Right kidney (tissue), 1 donor: ENCODE data around the gene STAT4.

Experiments
- DNase-seq: peaks from one replicate; pipeline ENCODE4 v3.0.0-alpha.2; 2016

Gene STAT4

DNA sequence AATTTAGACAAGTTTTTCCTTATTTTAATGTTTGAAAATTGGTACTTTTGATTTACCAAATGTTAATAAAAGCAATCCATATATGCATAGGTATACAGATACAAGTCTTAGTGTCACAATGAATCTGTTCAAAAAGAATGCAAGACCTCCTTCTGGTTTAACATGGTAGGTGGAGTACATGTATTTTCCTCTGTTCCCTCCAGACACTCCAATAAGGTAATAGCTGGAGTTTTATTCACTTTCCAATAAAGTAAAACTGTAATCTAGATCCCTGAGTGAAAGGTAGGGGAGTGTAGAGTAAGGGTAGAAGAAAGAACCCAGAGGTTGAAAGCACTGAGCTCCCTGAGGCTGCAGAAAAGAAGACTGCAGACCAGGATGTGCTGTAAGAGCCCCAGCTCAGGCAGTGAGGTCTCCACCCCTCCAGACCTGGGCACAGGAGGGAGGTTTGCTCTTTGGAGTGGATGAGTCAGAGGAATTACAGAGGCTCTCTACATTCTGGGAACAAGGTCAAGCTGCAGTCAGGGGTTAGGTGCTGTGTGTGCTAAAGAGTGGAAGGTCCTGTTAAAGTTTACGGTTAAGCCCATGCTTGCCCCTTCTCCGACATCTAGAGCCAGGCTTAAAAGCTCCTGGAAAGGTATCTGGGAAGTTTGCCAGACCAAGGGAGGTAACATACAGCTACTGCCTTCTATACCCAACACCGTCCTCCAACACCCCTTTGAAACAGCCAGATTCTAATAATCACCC is 109.2 kb downstream of the STAT4 start:
- no peak for DNase-seq

- no peak for DNase-seq
Observed at GRCh38 chr2:191039616-191040015, 111.2 kb downstream of the STAT4 start.

DNA sequence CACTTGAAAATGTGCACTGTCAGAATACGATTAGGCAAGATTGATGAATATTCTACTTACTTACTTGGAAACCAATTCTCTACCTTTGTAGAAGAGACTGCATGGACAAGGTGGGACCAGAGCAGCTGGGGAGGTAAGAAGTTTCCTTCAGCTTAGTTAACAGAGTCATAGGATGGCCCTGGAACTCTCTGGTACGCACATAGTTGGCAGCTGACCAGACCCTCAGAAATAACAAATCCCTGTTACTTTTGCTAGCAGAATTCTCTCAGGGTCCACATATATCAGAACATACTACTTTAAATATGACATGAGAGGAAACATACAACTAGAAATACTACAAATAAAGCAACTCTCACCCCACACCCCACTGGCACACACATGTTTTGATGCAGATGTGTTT is 112.1 kb downstream of the STAT4 start:
- DNase-seq, result no peak

GRCh38 chr2:191038241-191038725 is 112.5 kb downstream of the STAT4 start:
- DNase-seq, result no peak

DNA sequence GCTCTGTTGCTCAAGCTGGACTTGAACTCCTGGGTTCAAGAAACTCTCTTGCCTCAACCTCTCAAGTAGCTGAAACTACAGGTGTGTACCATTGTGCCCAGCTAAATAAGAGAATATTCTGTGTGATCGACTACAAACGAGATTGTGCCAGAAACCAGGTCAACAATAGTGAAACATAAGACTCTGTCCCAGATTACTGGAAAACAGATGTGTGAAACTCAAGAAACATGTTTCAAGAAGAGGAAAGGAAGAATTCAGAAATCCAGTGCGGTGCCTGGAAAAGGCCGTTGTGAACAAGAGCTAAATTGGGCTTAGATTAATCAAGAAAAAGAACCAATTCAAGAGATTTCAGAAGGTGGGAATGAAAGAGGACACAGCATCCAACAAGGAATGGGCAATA is 113.4 kb downstream of the STAT4 start:
- no peak for DNase-seq

GRCh38 chr2:191036363-191036762 is 114.4 kb downstream of the STAT4 start:
- no peak for DNase-seq

DNA sequence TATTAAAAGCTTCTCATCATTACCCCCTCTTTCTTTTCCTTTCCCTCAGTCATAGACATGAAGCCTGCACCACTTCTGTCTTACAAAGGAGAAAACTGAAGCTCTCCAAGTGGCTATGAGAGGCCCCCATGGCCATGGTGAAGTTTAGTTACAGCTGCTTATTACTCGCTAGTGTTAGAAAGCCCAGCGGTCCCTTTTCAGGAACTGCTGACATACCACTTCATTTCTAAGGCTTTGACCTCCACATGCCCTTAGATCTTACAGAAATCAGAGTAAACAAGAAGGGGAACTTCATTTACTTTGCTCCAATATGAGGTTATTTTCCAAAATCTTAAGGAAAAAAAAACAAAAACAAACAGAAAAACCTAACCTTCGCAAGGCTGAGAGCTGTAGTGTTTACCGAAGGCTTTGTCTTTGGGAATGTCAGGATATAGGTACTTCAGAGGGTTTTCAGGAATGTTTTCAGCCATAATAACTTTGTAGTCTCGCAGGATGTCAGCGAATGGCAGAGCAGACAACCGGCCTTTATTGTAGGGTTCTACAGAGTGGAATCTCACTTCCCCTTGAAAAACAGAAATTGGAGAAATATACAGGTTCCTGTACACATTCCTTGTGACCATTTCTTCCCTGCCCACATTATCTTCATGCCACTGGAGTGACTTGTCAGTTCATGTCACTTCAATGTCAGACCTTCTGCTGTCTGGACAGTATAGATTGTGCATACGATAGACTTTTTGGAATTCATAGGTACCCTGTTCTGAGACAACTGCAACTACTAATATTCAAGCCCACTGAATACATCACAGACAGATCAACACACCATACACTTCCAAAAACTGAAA is 118.0 kb downstream of the STAT4 start:
- DNase-seq, result no peak

DNA sequence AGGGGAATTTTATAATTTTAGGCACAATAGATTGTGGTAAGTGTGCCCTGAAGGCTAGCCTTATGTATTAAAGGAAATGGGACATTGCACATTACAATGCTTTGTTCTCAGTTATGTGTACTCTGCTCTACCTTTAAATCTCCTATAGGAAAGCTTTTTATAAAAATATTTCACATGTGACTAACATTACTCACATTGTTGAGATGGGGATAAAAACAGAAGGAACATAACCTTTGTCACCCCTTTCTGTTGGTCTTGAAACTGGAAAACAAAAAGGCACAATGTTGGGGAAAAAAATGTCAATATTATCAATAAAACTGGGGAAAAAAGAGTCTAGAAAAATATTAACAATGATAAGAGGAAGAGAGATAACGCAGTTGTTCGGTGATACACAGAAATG is 119.5 kb downstream of the STAT4 start:
- DNase-seq, result no peak

- no peak for DNase-seq
Observed at GRCh38 chr2:191030521-191031154, 120.2 kb downstream of the STAT4 start.

DNA sequence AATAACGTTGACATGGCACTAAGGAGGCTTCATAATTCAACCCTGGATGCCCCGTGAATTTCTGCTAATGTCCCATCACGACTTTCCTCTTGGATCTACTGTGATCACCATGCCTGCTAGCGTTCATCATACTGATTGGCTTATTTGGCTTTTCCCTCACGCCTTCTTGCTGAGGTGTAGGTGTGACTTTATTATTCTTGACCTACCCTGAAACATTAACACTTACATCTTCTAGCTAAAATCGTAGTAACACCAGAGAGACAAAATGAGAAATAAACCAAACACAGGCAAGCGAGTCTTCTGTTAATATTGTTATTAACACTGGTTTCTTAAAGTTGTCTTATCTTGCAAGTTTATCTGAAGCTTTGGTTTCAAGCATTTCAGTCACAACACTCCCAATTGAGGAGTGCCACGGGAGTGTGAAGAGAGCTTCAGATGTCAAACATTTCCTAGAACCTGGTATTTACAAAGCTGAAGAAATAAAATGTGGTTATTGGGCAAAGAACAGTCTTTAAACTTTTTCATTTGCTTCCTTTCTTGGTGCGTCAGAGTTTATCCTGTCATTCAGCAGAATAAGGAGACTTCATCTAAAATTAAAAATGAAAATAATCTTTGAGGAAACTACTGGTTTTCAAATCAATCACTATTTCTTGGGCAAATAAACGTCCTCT is 121.4 kb downstream of the STAT4 start:
- no peak for DNase-seq

DNA sequence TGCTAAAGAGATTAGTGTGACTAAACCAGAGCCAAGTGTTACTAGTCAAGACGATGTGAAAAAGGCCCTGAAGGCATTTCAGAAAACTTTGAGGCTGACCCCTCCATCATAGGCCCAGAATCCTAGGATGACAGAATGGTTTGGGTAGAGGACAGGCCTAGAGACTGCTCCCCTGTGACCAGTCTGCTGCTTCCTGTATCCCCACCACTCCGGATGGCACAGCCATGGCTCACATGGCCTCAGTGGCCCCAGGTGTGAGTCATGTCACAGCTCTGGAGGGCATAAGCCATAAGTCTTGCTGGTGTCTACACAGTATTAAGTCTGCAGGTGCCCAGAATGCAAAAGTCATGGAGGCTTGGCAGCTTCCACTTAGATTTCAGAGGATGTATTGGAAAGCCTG is 124.4 kb downstream of the STAT4 start:
- DNase-seq, result no peak

DNA sequence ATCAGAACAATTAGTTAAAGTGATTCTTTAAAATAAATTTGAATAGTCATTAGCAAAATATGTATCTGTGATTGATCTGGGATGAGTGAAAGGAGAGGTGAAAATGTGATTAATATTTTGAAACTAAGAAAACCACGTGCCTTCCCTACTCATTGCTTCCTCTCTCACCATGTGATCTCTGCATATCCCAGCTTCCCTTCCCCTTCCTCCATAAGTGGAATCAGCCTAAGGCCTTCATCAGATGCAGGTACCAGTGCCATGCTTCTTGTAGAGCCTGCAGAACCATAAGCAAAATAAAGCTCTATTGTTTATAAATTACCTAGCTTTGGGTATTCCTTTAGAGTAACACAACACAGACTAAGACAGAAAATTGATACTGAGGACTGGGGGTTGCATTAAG is 125.7 kb downstream of the STAT4 start:
- DNase-seq, result no peak

- no peak for DNase-seq
Observed at GRCh38 chr2:191023235-191023679, 127.5 kb downstream of the STAT4 start.

DNA sequence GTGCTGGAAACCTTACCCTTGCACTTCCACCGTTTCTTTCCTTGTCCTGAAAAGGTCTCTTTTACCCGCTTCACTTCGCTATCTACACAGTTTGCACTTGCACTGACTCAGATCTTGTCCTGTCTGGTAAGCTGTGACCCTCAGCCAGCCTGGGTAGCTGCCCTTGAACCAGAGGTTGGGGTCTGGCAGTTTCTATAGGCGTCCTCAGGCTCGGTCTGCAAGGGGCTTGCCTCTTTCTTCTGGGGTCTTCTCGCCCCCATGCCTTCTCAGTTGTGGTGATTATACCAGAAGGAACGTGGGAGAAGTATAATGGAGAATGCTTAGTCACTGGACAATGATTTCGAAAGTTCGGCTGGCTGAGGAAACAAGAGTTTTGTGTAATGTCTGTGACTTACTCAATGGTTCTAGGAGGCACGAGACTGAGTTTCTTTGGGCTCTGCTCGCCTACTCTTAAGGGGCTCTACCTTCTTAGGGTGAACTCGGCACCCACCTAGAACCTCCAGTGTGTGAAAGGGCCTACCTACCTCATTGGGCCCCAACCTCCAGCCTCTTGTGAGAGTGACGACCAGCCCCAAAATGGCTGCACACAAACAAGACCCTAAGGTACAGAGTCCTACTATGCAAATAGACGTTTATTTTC is 129.9 kb downstream of the STAT4 start:
- DNase-seq, result no peak

DNA sequence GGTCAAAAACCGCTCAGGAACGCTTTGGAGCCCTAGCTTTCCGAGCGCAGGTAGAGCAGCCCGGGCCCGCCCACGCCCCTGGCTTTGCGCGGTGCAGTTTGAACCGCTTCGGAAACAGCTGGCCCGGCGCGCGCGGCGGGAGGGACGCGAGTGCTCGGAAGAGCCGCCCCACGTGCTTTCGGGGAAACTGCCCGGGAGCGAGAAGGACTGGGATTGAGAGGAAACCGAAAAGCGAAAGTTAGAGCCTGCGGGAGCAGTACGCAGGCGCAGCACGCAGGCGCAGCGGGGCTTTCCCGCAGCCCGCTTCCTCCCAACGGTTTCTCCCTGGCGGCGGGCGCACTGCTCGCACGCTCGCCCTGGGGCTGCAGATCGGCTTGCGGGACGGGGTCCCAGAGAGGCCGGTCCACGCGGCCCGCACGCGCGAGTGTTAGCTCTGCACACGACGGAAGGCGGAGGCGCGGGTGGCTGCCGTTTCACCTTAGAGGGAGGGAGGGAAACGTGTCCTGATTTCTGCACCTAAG is 130.5 kb downstream of the STAT4 start:
- peak; percentile 94 for DNase-seq

- DNase-seq, result no peak
Observed at GRCh38 chr2:191019376-191019775, 131.4 kb downstream of the STAT4 start.

DNA sequence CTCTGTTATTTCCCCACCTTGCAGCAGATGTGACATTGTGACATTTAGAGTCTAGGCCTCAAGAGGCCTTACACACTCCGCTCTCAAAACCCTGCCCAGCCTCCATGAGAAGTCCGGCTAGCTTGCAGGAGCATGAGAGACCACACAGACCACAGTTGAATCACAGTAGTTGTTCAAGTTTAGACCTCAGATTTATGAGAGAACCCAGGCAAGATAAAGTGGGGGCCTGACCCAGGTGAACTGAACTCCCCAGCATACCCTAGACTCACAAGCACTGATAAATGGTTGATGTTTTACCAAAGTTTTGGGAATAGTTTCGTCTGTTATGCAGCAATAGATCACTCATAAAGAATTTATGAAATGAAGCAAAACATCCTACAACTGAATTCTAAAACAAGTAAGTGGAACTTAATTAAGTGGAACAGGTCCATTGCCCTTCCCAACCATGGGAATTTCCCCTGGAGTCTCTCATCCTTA is 132.1 kb downstream of the STAT4 start:
- no peak for DNase-seq

DNA sequence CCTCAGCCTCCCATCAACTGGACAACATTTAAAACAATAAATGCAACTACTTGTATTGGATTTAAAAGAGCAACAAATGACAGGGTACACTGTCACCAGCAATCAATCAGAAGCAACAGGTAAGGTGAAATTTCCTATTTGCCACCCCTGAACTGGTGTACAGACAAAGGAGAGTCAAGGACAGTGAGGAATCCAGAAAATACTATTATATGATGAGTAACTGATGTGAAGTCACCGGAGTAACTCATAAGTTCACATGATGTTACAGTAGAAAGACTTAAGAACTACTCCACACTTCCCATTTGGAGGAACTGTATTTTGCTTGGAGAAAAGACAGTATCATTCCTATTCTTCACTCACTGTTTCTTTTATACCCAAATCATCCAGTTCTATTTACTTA is 132.7 kb downstream of the STAT4 start:
- no peak for DNase-seq

- no peak for DNase-seq
Observed at GRCh38 chr2:191015831-191016230, 135.0 kb downstream of the STAT4 start.

- DNase-seq, result no peak
Observed at GRCh38 chr2:191015239-191015638, 135.6 kb downstream of the STAT4 start.

GRCh38 chr2:191014653-191015020 is 136.2 kb downstream of the STAT4 start:
- no peak for DNase-seq
